LNCAP (cell line): ENCODE results near the gene MARK1.

ENCODE experiments used
- CTCF ChIP-seq: fragments of 450-650 bp; IDR thresholded peaks from 2 replicates; pipeline ENCODE4 v1.5.1; 2017; ENCODE audit warnings: mild to moderate bottlenecking

MARK1 gene

GRCh38 chr1:220579317-220579716, 51.4 kb downstream of the MARK1 start:
- no peak for TF ChIP-seq CTCF

- no peak for TF ChIP-seq CTCF
Observed at GRCh38 chr1:220592714-220593113, 64.8 kb downstream of the MARK1 start.

- no peak for TF ChIP-seq CTCF
Observed at GRCh38 chr1:220594356-220594755, 66.4 kb downstream of the MARK1 start.

- no peak for TF ChIP-seq CTCF
Observed at GRCh38 chr1:220595179-220595578, 67.2 kb downstream of the MARK1 start.

GRCh38 chr1:220604926-220605325, 77.0 kb downstream of the MARK1 start:
- no peak for TF ChIP-seq CTCF

- no peak for TF ChIP-seq CTCF
Observed at GRCh38 chr1:220616836-220617235, 88.9 kb downstream of the MARK1 start.

- no peak for TF ChIP-seq CTCF
Observed at GRCh38 chr1:220628431-220628830, 100.5 kb downstream of the MARK1 start.

- no peak for TF ChIP-seq CTCF
Observed at GRCh38 chr1:220631238-220631815, 103.4 kb downstream of the MARK1 start.
